Left hindlimb (tissue), 1 donor: ENCODE measurements around the gene NTMT1.

Source experiments
- DNase-seq: peaks from one replicate; pipeline ENCODE4 v3.0.0-alpha.2; 2018

NTMT1 gene

GRCh38 chr9:129637673-129638439 lies 11.9 kb downstream of the NTMT1 start:
- DNase-seq = no peak

- DNase-seq = peak; percentile 33
Observed at GRCh38 chr9:129639034-129639630, 13.2 kb downstream of the NTMT1 start.

GRCh38 chr9:129639756-129640085 lies 13.8 kb downstream of the NTMT1 start:
- DNase-seq = peak; percentile 24

- DNase-seq = no peak
Observed at GRCh38 chr9:129640086-129640870, 14.3 kb downstream of the NTMT1 start.

GRCh38 chr9:129640871-129641749 lies 15.1 kb downstream of the NTMT1 start:
- DNase-seq = no peak

GRCh38 chr9:129641750-129642585 lies 16.0 kb downstream of the NTMT1 start, which contains the start of gene ASB6:
ASB6 (minus strand) TSS chr9:129642151; CDS start chr9:129641999, 152 bp downstream.
- DNase-seq = peak; percentile 99

- DNase-seq = no peak
Observed at GRCh38 chr9:129643706-129644105, 17.7 kb downstream of the NTMT1 start.

- peak; percentile 32 for DNase-seq
Observed at GRCh38 chr9:129644365-129644764, 18.4 kb downstream of the NTMT1 start.

- no peak for DNase-seq
Observed at GRCh38 chr9:129644902-129645301, 18.9 kb downstream of the NTMT1 start.

GRCh38 chr9:129646252-129646651 lies 20.3 kb downstream of the NTMT1 start:
- no peak for DNase-seq

GRCh38 chr9:129646654-129647053 lies 20.7 kb downstream of the NTMT1 start:
- no peak for DNase-seq

GRCh38 chr9:129647635-129648034 lies 21.7 kb downstream of the NTMT1 start:
- DNase-seq = no peak

- no peak for DNase-seq
Observed at GRCh38 chr9:129648092-129648763, 22.3 kb downstream of the NTMT1 start.

GRCh38 chr9:129648764-129649115 lies 22.8 kb downstream of the NTMT1 start:
- DNase-seq = no peak

- no peak for DNase-seq
Observed at GRCh38 chr9:129649726-129650679, 24.0 kb downstream of the NTMT1 start.

GRCh38 chr9:129650680-129651235 lies 24.8 kb downstream of the NTMT1 start:
- DNase-seq = no peak

GRCh38 chr9:129653823-129654553 lies 28.0 kb downstream of the NTMT1 start:
- DNase-seq = no peak

GRCh38 chr9:129654554-129655040 lies 28.6 kb downstream of the NTMT1 start:
- no peak for DNase-seq

GRCh38 chr9:129655154-129655553 lies 29.2 kb downstream of the NTMT1 start:
- DNase-seq = no peak
